ENCODE measurements around the gene SH3GL1. TPM values are rescaled to one million over a fixed set of nuclear protein-coding genes. Genes with fewer than 3 reads are reported as not detected.

SH3GL1 gene
- total and polyA plus RNA-seq, 2 of the 4 experiments (the other 2 are of a cell fraction) = 28.1 to 138 TPM

- Histone ChIP-seq H3K4ac (ENCODE audit: low read depth, low read length) (no peak overlapping the region), H3K14ac (replicated peaks; ENCODE audit: low read depth, low read length) (no peak overlapping the region), H3K79me1 (ENCODE audit: low read depth in 1 of 2, low read length in 2 of 2) (peaks cover 3 to 31% of the 10 kb centered on the region in 2 experiments), H3K36me3 (ENCODE audit: control insufficient read depth, insufficient read depth, low read length) (peaks cover 54% of the 10 kb centered on the region), H4K91ac (ENCODE audit: insufficient read depth, low read depth, low read length) (no peak overlapping the region), H3K9me3 (ENCODE audit: control insufficient read depth, insufficient read depth, low read length) (no peaks in the 10 kb centered on the region), H3K4me2 (ENCODE audit: low read depth, low read length) (no peak overlapping the region), H2BK120ac (ENCODE audit: low read depth, low read length) (no peak overlapping the region), H3K56ac (ENCODE audit: extremely low read depth, insufficient read depth, low read length) (no peak overlapping the region), H3K23ac (ENCODE audit: low read depth, low read length) (no peak overlapping the region), H4K20me1 (ENCODE audit: insufficient read depth, low read length) (peaks cover 10% of the 10 kb centered on the region; the same call in 1 of the 2 replicates), H3K4me1 (ENCODE audit: control insufficient read depth, insufficient read depth, low read length) (no peaks in the 10 kb centered on the region; the same call in 1 of the 2 replicates), H2BK20ac (ENCODE audit: low read depth, low read length) (no peak overlapping the region), H4K5ac (ENCODE audit: low read depth, low read length) (no peak overlapping the region), H3K9me1 (ENCODE audit: insufficient read depth, low read length) (peaks cover 6% of the 10 kb centered on the region; the same call in 1 of the 2 replicates), H3K4me3 (ENCODE audit: insufficient read depth, low read depth, low read length) (no peak overlapping the region), H3K27me3 (ENCODE audit: control insufficient read depth, insufficient read depth, low read length) (no peaks in the 10 kb centered on the region), H2BK5ac (ENCODE audit: low read depth, low read length, poor library complexity, severe bottlenecking) (no peak overlapping the region), H2AK9ac (replicated peaks; ENCODE audit: low read depth, low read length, poor library complexity) (peak overlapping the region; percentile 50), H3K27ac (ENCODE audit: insufficient read depth, low read length) (no peak overlapping the region), H2AK5ac (ENCODE audit: low read depth, low read length) (no peak overlapping the region), H3K18ac (ENCODE audit: low read depth, low read length) (no peak overlapping the region), H3K9ac (ENCODE audit: low read depth, low read length) (no peak overlapping the region), H4K8ac (ENCODE audit: low read depth in 2 of 2, low read length in 2 of 2) (no peak overlapping the region), H2AFZ (replicated peaks; ENCODE audit: low read length, poor library complexity) (no peak overlapping the region), H2BK15ac (ENCODE audit: low read depth, low read length) (no peak overlapping the region)
- no peak for DNase-seq
- 88% methylated on average over 13 of the region's 20 CpGs; no CpG with 5 or more reads in 1 of the 2 experiments for WGBS, 2 experiments (ENCODE audit: extremely low coverage in 2 of 2, insufficient read length in 1 of 2)
- CTCF ChIA-PET = no interaction called here
- ATAC-seq (ENCODE audit: low read depth) = no peak
- no TSS peak for BruUV-seq (replicated peaks)
- in situ Hi-C loops (cut with MboI; ENCODE audit: low sequenced_read_pairs) = no loop called here
- POLR2A ChIA-PET (ENCODE audit: unreplicated experiment) = no interaction called here
- dilution Hi-C loops (cut with HindIII; ENCODE audit: low sequenced_read_pairs, unreplicated experiment) = no loop called here
- intact Hi-C loops (cut with micrococcal nuclease) = no loop called here
- TF ChIP-seq POLR2A (IDR thresholded peaks at IDR 0.05; ENCODE audit: low read depth, low read length) (no peak), SMC3 (IDR thresholded peaks at IDR 0.05; ENCODE audit: low read depth, low read length) (no peak), NFE2L2 (IDR thresholded peaks at IDR 0.05; ENCODE audit: low read depth, low read length) (no peak), CEBPB (IDR thresholded peaks at IDR 0.05; ENCODE audit: low read depth, low read length) (no peak), MAFK (IDR thresholded peaks at IDR 0.05; ENCODE audit: low read depth, low read length) (no peak), FOS (IDR thresholded peaks at IDR 0.05; ENCODE audit: low read depth, low read length) (no peak), MAZ (IDR thresholded peaks at IDR 0.05; ENCODE audit: borderline replicate concordance, low read depth, low read length) (no peak), MXI1 (IDR thresholded peaks at IDR 0.05; ENCODE audit: borderline replicate concordance, low read depth, low read length) (no peak), RAD21 (IDR thresholded peaks at IDR 0.05; ENCODE audit: low read length) (no peak), CHD1 (IDR thresholded peaks at IDR 0.05; ENCODE audit: low read depth, low read length) (no peak), RFX5 (IDR thresholded peaks at IDR 0.05; ENCODE audit: low read depth, low read length) (no peak), BHLHE40 (IDR thresholded peaks at IDR 0.05; ENCODE audit: low read depth, low read length) (no peak)
- TF ChIP-seq, protein P1, sequence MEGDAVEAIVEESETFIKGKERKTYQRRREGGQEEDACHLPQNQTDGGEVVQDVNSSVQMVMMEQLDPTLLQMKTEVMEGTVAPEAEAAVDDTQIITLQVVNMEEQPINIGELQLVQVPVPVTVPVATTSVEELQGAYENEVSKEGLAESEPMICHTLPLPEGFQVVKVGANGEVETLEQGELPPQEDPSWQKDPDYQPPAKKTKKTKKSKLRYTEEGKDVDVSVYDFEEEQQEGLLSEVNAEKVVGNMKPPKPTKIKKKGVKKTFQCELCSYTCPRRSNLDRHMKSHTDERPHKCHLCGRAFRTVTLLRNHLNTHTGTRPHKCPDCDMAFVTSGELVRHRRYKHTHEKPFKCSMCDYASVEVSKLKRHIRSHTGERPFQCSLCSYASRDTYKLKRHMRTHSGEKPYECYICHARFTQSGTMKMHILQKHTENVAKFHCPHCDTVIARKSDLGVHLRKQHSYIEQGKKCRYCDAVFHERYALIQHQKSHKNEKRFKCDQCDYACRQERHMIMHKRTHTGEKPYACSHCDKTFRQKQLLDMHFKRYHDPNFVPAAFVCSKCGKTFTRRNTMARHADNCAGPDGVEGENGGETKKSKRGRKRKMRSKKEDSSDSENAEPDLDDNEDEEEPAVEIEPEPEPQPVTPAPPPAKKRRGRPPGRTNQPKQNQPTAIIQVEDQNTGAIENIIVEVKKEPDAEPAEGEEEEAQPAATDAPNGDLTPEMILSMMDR (conservative IDR thresholded peaks at IDR 0.05; ENCODE audit: low read depth, low read length) = no peak
- TF ChIP-seq, protein P2, sequence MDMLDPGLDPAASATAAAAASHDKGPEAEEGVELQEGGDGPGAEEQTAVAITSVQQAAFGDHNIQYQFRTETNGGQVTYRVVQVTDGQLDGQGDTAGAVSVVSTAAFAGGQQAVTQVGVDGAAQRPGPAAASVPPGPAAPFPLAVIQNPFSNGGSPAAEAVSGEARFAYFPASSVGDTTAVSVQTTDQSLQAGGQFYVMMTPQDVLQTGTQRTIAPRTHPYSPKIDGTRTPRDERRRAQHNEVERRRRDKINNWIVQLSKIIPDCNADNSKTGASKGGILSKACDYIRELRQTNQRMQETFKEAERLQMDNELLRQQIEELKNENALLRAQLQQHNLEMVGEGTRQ (IDR thresholded peaks at IDR 0.05; ENCODE audit: low read depth, low read length) = no peak
- TF ChIP-seq, protein P3, sequence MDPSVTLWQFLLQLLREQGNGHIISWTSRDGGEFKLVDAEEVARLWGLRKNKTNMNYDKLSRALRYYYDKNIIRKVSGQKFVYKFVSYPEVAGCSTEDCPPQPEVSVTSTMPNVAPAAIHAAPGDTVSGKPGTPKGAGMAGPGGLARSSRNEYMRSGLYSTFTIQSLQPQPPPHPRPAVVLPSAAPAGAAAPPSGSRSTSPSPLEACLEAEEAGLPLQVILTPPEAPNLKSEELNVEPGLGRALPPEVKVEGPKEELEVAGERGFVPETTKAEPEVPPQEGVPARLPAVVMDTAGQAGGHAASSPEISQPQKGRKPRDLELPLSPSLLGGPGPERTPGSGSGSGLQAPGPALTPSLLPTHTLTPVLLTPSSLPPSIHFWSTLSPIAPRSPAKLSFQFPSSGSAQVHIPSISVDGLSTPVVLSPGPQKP (IDR thresholded peaks at IDR 0.05; ENCODE audit: borderline replicate concordance, low read depth, low read length) = no peak
Observed at GRCh38 chr19:4443966-4444764, 43.8 kb upstream of the SH3GL1 start.

All from IMR-90 (cell line).